Frontal cortex (tissue), 4 donors: ENCODE measurements around the gene OLFML1. TPM values are rescaled to one million over a fixed set of nuclear protein-coding genes. Genes with fewer than 3 reads are reported as not detected.

Experiments
- DNase-seq, 2 donors: peaks; one replicate each; pipeline ENCODE4 v3.0.0; 2012; ENCODE audit warnings: low spot score in 2 of 2
- FAIRE-seq: peaks from 2 replicates; lab custom pipeline; 2012; peaks lifted over from hg19 to GRCh38; lab: Jason Lieb, UNC
- total RNA-seq: library from RNA; depleted of rRNA; stranded (reverse); fragments of >200 nt; gene quantifications from one replicate; pipeline ENCODE4 v1.2.3, GENCODE V29; 2014
- donor health status: control.
- donor health status: control.
- donor health status: control.

OLFML1 gene
- total RNA-seq, 1 donor from 2014 or later: 1.6 TPM

GRCh38 chr11:7525424-7525823, 40.1 kb downstream of the OLFML1 start:
- no peak for DNase-seq
- no peak for FAIRE-seq

- FAIRE-seq (no peak), DNase-seq (no peak)
Observed at GRCh38 chr11:7527029-7527428, 41.7 kb downstream of the OLFML1 start.

- no peak for FAIRE-seq
- no peak for DNase-seq
Observed at GRCh38 chr11:7528514-7529049, 43.3 kb downstream of the OLFML1 start.

- FAIRE-seq (no peak), DNase-seq (no peak)
Observed at GRCh38 chr11:7530013-7530640, 44.8 kb downstream of the OLFML1 start.

- DNase-seq (no peak), FAIRE-seq (no peak)
Observed at GRCh38 chr11:7531011-7531410, 45.7 kb downstream of the OLFML1 start.

- no peak for FAIRE-seq
- no peak for DNase-seq
Observed at GRCh38 chr11:7532405-7533145, 47.3 kb downstream of the OLFML1 start.

GRCh38 chr11:7533199-7534041, 48.1 kb downstream of the OLFML1 start:
- DNase-seq: no peak
- FAIRE-seq: no peak

- no peak for DNase-seq
- FAIRE-seq: no peak
Observed at GRCh38 chr11:7534042-7534378, 48.7 kb downstream of the OLFML1 start.

GRCh38 chr11:7536100-7536499, 50.8 kb downstream of the OLFML1 start:
- no peak for FAIRE-seq

GRCh38 chr11:7537265-7537664, 52.0 kb downstream of the OLFML1 start:
- no peak for FAIRE-seq
- no peak for DNase-seq

More at GRCh38 chr11:7536100-7536499, 50.8 kb downstream of the OLFML1 start:
- DNase-seq: no peak

GRCh38 chr11:7538031-7538430, 52.7 kb downstream of the OLFML1 start:
- no peak for DNase-seq
- FAIRE-seq: no peak

- DNase-seq (no peak), FAIRE-seq (no peak)
Observed at GRCh38 chr11:7538466-7539454, 53.5 kb downstream of the OLFML1 start.

GRCh38 chr11:7540830-7541555, 55.7 kb downstream of the OLFML1 start:
- DNase-seq (no peak), FAIRE-seq (no peak)

GRCh38 chr11:7543302-7543701, 58.0 kb downstream of the OLFML1 start:
- DNase-seq (no peak), FAIRE-seq (no peak)

- FAIRE-seq: no peak
- DNase-seq: no peak
Observed at GRCh38 chr11:7544021-7544420, 58.7 kb downstream of the OLFML1 start.

GRCh38 chr11:7545611-7546010, 60.3 kb downstream of the OLFML1 start:
- FAIRE-seq (no peak), DNase-seq (no peak)

- DNase-seq (no peak), FAIRE-seq (no peak)
Observed at GRCh38 chr11:7546324-7546791, 61.1 kb downstream of the OLFML1 start.

GRCh38 chr11:7547687-7548086, 62.4 kb downstream of the OLFML1 start:
- DNase-seq: no peak

More at GRCh38 chr11:7547687-7548086, 62.4 kb downstream of the OLFML1 start:
- no peak for FAIRE-seq
